K562 (cell line): ENCODE data around the gene KIAA0513. TPM values are rescaled to one million over a fixed set of nuclear protein-coding genes. Genes with fewer than 3 reads are reported as not detected.

Experiments used
- ATF6 ChIP-seq: sonication (generic); formaldehyde crosslinking; IDR thresholded peaks from 2 replicates; pipeline ENCODE4 v1.4.0; 2020; ENCODE audit warnings: mild to moderate bottlenecking, missing genetic modification reagents
- FUS ChIP-seq: fragments of 200-400 bp; formaldehyde crosslinking; optimal IDR thresholded peaks from 2 replicates; pipeline ENCODE3; 2017; ENCODE audit warnings: low read depth, low read length
- GABPA ChIP-seq: fragments of 200-800 bp; sonication (Bioruptor generic); conservative IDR thresholded peaks from 2 replicates; pipeline ENCODE4 v1.6.1; 2016; ENCODE audit warnings: low read depth, missing genetic modification characterization, missing compliant biosample characterization
- KDM1A ChIP-seq, 2 experiments: fragments of 450-650 bp; IDR thresholded peaks; 2 replicates each; pipeline ENCODE4 v1.6.1; 2016; ENCODE audit warnings: mild to moderate bottlenecking in 2 of 2
- PCBP1 ChIP-seq: fragments of 200-400 bp; formaldehyde crosslinking; IDR thresholded peaks from 2 replicates; pipeline ENCODE4 v1.6.1; 2018; ENCODE audit warnings: mild to moderate bottlenecking, low read depth, low read length; ENCODE audit not compliant: poor library complexity, severe bottlenecking
- PTBP1 ChIP-seq: fragments of 200-400 bp; formaldehyde crosslinking; IDR thresholded peaks from 2 replicates; pipeline ENCODE4 v1.6.1; 2017; ENCODE audit warnings: low read depth, low read length
- THRAP3 ChIP-seq: fragments of 450-650 bp; IDR thresholded peaks from 2 replicates; pipeline ENCODE4 v1.6.1; 2016; ENCODE audit warnings: mild to moderate bottlenecking, inconsistent platforms, borderline replicate concordance
- U2AF1 ChIP-seq: fragments of 200-400 bp; formaldehyde crosslinking; optimal IDR thresholded peaks from 2 replicates; pipeline ENCODE3; 2017; ENCODE audit warnings: mild to moderate bottlenecking, low read depth, low read length, moderate library complexity
- ZBTB7A ChIP-seq: IDR thresholded peaks from 2 replicates; pipeline ENCODE4 v1.6.1; 2011; ENCODE audit warnings: low read depth, mild to moderate bottlenecking, low read length, moderate library complexity, borderline replicate concordance; ENCODE audit not compliant: control insufficient read depth
- ZFP36 ChIP-seq: fragments of 150-350 bp; IDR thresholded peaks from 2 replicates; pipeline ENCODE4 v1.6.1; 2018; ENCODE audit warnings: low read length, low read depth; ENCODE audit not compliant: partially characterized antibody
- ZNF134 ChIP-seq: fragments of 250-450 bp; sonication (Bioruptor Pico); conservative IDR thresholded peaks from 2 replicates; pipeline ENCODE4 v1.4.0; 2020
- polyA plus RNA-seq, 8 experiments: library from polyadenylated mRNA; depleted of rRNA in 4 of 8; stranded (reverse) in 5 of 8; unstranded in 3 of 8; fragments of >200 nt; fragmentation: Nextera tagmentation in 2 of 8; fragmentation: Illumina TruSeq in 1 of 8; extraction: Ambion mirVana in 2 of 8; extraction: Trizol in 1 of 8; gene quantifications; 2 replicates each; pipeline versions ENCODE4 v1.2.1 to v1.2.3, GENCODE V29; 2011 to 2014; ENCODE audit warnings: inconsistent platforms in 1 of 8, missing spikeins in 1 of 8
- total RNA-seq, 7 experiments: library from RNA; depleted of rRNA in 6 of 7; stranded (reverse); fragments of >200 nt in 6 of 7; fragmentation: Illumina TruSeq in 2 of 7; extraction: Trizol in 2 of 7; gene quantifications; 2 replicates each; pipeline versions ENCODE4 v1.2.1 to v1.2.3, GENCODE V29; 2011 to 2021; ENCODE audit warnings: low replicate concordance in 1 of 7
- TF ChIP-seq, protein P1 (sequence below), 2 experiments: fragments of 450-650 bp in 1 of 2; IDR thresholded peaks; 2 replicates each; pipeline ENCODE4 v1.6.1; 2011 to 2017; ENCODE audit warnings: low read depth in 2 of 2, antibody characterized with exemption in 1 of 2, borderline replicate concordance in 1 of 2, low read length in 1 of 2, mild to moderate bottlenecking in 1 of 2, mixed read lengths in 1 of 2; ENCODE audit not compliant: control insufficient read depth in 1 of 2

The KIAA0513 gene
- total and polyA plus RNA-seq, 9 of the 15 experiments (the other 6 are each of a cell fraction or from before 2014, with no cell fraction given) = 0.18 to 13.7 (median 10.2) TPM

- TF ChIP-seq ATF6 (no peak), PCBP1 (no peak), THRAP3 (no peak), FUS (no peak), ZBTB7A (no peak), ZNF134 (CRISPR knock-in tag) (no peak), PTBP1 (0 out of 2 replicates have a peak, but pooled peaks have one; percentile 20), U2AF1 (no peak), ZFP36 (peak; percentile 88), GABPA (tag) (no peak), KDM1A (IDR thresholded peaks at IDR 0.05) (peak; percentile 18 to 62; a peak in 2 of 4 replicates)
- TF ChIP-seq, protein P1, sequence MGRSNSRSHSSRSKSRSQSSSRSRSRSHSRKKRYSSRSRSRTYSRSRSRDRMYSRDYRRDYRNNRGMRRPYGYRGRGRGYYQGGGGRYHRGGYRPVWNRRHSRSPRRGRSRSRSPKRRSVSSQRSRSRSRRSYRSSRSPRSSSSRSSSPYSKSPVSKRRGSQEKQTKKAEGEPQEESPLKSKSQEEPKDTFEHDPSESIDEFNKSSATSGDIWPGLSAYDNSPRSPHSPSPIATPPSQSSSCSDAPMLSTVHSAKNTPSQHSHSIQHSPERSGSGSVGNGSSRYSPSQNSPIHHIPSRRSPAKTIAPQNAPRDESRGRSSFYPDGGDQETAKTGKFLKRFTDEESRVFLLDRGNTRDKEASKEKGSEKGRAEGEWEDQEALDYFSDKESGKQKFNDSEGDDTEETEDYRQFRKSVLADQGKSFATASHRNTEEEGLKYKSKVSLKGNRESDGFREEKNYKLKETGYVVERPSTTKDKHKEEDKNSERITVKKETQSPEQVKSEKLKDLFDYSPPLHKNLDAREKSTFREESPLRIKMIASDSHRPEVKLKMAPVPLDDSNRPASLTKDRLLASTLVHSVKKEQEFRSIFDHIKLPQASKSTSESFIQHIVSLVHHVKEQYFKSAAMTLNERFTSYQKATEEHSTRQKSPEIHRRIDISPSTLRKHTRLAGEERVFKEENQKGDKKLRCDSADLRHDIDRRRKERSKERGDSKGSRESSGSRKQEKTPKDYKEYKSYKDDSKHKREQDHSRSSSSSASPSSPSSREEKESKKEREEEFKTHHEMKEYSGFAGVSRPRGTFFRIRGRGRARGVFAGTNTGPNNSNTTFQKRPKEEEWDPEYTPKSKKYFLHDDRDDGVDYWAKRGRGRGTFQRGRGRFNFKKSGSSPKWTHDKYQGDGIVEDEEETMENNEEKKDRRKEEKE (IDR thresholded peaks at IDR 0.05; ENCODE audit: borderline replicate concordance in 1 of 2, control insufficient read depth in 1 of 2, low read depth in 2 of 2, low read length in 1 of 2) = no peak
These were observed 85.7 kb downstream of the KIAA0513 start (continued) for GRCh38 chr16:85113168-85113733.
